HG03469 (cell line): ENCODE measurements around the gene APOL2.

Experiments
- ATAC-seq: cut with Tn5 transposase; IDR thresholded peaks from one replicate; pipeline ENCODE4 v1.9.1; 2021; ENCODE audit warnings: mild to moderate bottlenecking, moderate library complexity, moderate number of reproducible peaks; ENCODE audit not compliant: unreplicated experiment

APOL2 gene

GRCh38 chr22:36182056-36182455 is 57.3 kb downstream of the APOL2 start:
- no peak for ATAC-seq

- ATAC-seq = no peak
These were observed 58.4 kb downstream of the APOL2 start for GRCh38 chr22:36180928-36181327.

- ATAC-seq = no peak
These were observed 59.1 kb downstream of the APOL2 start for GRCh38 chr22:36180038-36180880.

GRCh38 chr22:36177160-36177559 is 62.2 kb downstream of the APOL2 start:
- no peak for ATAC-seq
